Breast epithelium (tissue), 4 donors: Measurements from ENCODE around the gene FGL2. TPM values are rescaled to one million over a fixed set of nuclear protein-coding genes. Genes with fewer than 3 reads are reported as not detected.
"Not testable (repeated sequence)": the region's sequence is repeated elsewhere in the genome, so short reads cannot be mapped to it uniquely, and the experiment has no call there.

Experiments used
- DNase-seq, 2 donors: peaks; one replicate each; pipeline ENCODE4 v3.0.0-alpha.2; 2019; ENCODE audit warnings: low spot score in 2 of 2
- H3K27ac ChIP-seq, 2 donors: fragments of 200-600 bp; sonication (generic) in 1 of 2; one replicate each; pipeline ENCODE4 v1.5.1; 2016 to 2019; ENCODE audit warnings: mild to moderate bottlenecking in 1 of 2
- H3K27me3 ChIP-seq, 2 donors: fragments of 200-600 bp; sonication (generic) in 1 of 2; one replicate each; pipeline versions ENCODE4 v1.5.1 to v1.6.0; 2017 to 2019; ENCODE audit warnings: control low read depth in 1 of 2, mild to moderate bottlenecking in 1 of 2
- H3K36me3 ChIP-seq: fragments of 200-600 bp; one replicate; pipeline ENCODE4 v1.5.1; 2019
- H3K4me1 ChIP-seq, 2 donors: fragments of 200-600 bp; sonication (generic); one replicate each; pipeline ENCODE4 v1.5.1; 2016 to 2019; ENCODE audit warnings: control low read depth in 1 of 2
- H3K4me3 ChIP-seq, 3 donors: fragments of 200-600 bp; sonication (generic); 1 replicate in 2 of 3; 2 replicates in 1 of 3; pipeline ENCODE4 v1.5.1; 2016 to 2019; ENCODE audit warnings: mild to moderate bottlenecking in 3 of 3, moderate library complexity in 2 of 3
- H3K9me3 ChIP-seq, 2 donors: fragments of 200-600 bp; sonication (generic) in 1 of 2; one replicate each; pipeline ENCODE4 v1.5.1; 2016 to 2019; ENCODE audit warnings: control low read depth in 1 of 2
- CTCF ChIP-seq, 3 donors: fragments of 450-650 bp; IDR thresholded peaks; one replicate each; pipeline ENCODE4 v1.5.1; 2016 to 2017; ENCODE audit warnings: antibody characterized with exemption in 3 of 3, mild to moderate bottlenecking in 3 of 3, moderate library complexity in 3 of 3
- POLR2A ChIP-seq: fragments of 450-650 bp; IDR thresholded peaks from one replicate; pipeline ENCODE4 v1.6.1; 2016; ENCODE audit warnings: antibody characterized with exemption, mild to moderate bottlenecking, moderate library complexity
- POLR2AphosphoS5 ChIP-seq, 3 donors: sonication (generic); formaldehyde crosslinking; IDR thresholded peaks; one replicate each; pipeline ENCODE4 v1.6.1; 2017; ENCODE audit warnings: antibody characterized with exemption in 3 of 3
- intact Hi-C: fragments of 100-400 bp; cut with DNase I; formaldehyde crosslinking; loops from one replicate; pipeline ENCODE4 v1.15.1; 2023; ENCODE audit warnings: low total_unique reads
- total RNA-seq, 3 donors: library from RNA; depleted of rRNA; stranded (reverse); fragments of >200 nt; gene quantifications; one replicate each; pipeline ENCODE4 v1.1.0, GENCODE V29; 2016

Gene FGL2
- total RNA-seq, 3 donors from 2014 or later: 17.4 to 62.1 (median 23.3) TPM

- no peaks in the 10 kb centered on the region for H3K27me3 ChIP-seq
- H3K4me1 ChIP-seq: no peaks in the 10 kb centered on the region
- no peak for DNase-seq
- H3K36me3 ChIP-seq: no peaks in the 10 kb centered on the region
- intact Hi-C loops: no loop called here
- no peak overlapping the region for H3K4me3 ChIP-seq
- no peak for TF ChIP-seq POLR2AphosphoS5 (IDR thresholded peaks at IDR 0.05)
- H3K27ac ChIP-seq: no peak overlapping the region
- no peaks in the 10 kb centered on the region for H3K9me3 ChIP-seq
These were observed 39.1 kb upstream of the FGL2 start for GRCh38 chr7:77238703-77239136.

- H3K36me3 ChIP-seq: no peaks in the 10 kb centered on the region
- intact Hi-C loops: no loop called here
These were observed 35.7 kb upstream of the FGL2 start for GRCh38 chr7:77235276-77235675.

GRCh38 chr7:77232467-77232866, 32.8 kb upstream of the FGL2 start:
- Histone ChIP-seq H3K27ac (no peak overlapping the region), H3K27me3 (no peaks in the 10 kb centered on the region), H3K36me3 (no peaks in the 10 kb centered on the region), H3K4me1 (no peaks in the 10 kb centered on the region), H3K4me3 (no peak overlapping the region), H3K9me3 (peaks cover 0 to 11% of the 10 kb centered on the region in 2 donors)
- no peak for TF ChIP-seq POLR2AphosphoS5 (IDR thresholded peaks at IDR 0.05)
- no peak for TF ChIP-seq CTCF (IDR thresholded peaks at IDR 0.05)
- TF ChIP-seq POLR2A: no peak
- no peak for DNase-seq
- intact Hi-C loops: no loop called here

More at GRCh38 chr7:77235276-77235675, 35.7 kb upstream of the FGL2 start:
- no peak overlapping the region for H3K4me3 ChIP-seq
- no peak for DNase-seq
- no peaks in the 10 kb centered on the region for H3K4me1 ChIP-seq
- no peak for TF ChIP-seq POLR2A
- TF ChIP-seq POLR2AphosphoS5 (IDR thresholded peaks at IDR 0.05): no peak
- TF ChIP-seq CTCF (IDR thresholded peaks at IDR 0.05): no peak
- no peaks in the 10 kb centered on the region for H3K27me3 ChIP-seq
- H3K9me3 ChIP-seq: peaks cover 0 to 6% of the 10 kb centered on the region in 2 donors
- no peak overlapping the region for H3K27ac ChIP-seq

- H3K27ac ChIP-seq, DNase-seq: not testable (repeated sequence)
- intact Hi-C loops: loop anchor here (5.0 kb wide), 1 partner anchor 76 kb away; no protein-coding TSS in a partner anchor
These were observed 29.2 kb upstream of the FGL2 start for GRCh38 chr7:77228795-77229194.

GRCh38 chr7:77226357-77226839, 26.8 kb upstream of the FGL2 start:
- no peak for TF ChIP-seq CTCF (IDR thresholded peaks at IDR 0.05)
- no peak for TF ChIP-seq POLR2AphosphoS5 (IDR thresholded peaks at IDR 0.05)
- TF ChIP-seq POLR2A: no peak
- Histone ChIP-seq H3K4me3 (no peak overlapping the region), H3K27ac (peak overlapping the region in 1 of 2 donors; percentile 61), H3K27me3 (no peaks in the 10 kb centered on the region), H3K9me3 (peaks cover 0 to 11% of the 10 kb centered on the region in 2 donors), H3K4me1 (no peaks in the 10 kb centered on the region), H3K36me3 (no peaks in the 10 kb centered on the region)
- DNase-seq: no peak
- intact Hi-C loops: loop anchor here (5.0 kb wide), 1 partner anchor 74 kb away; no protein-coding TSS in a partner anchor

More at GRCh38 chr7:77228795-77229194, 29.2 kb upstream of the FGL2 start:
- H3K36me3 ChIP-seq, H3K4me1 ChIP-seq, H3K4me3 ChIP-seq, H3K27me3 ChIP-seq: not testable (repeated sequence)
- peaks cover 0 to 11% of the 10 kb centered on the region in 2 donors for H3K9me3 ChIP-seq

- intact Hi-C loops: no loop called here
- Histone ChIP-seq H3K9me3 (no peaks in the 10 kb centered on the region), H3K4me1 (no peaks in the 10 kb centered on the region), H3K36me3 (no peaks in the 10 kb centered on the region), H3K4me3 (no peak overlapping the region), H3K27me3 (no peaks in the 10 kb centered on the region), H3K27ac (no peak overlapping the region)
- TF ChIP-seq POLR2A (no peak), CTCF (IDR thresholded peaks at IDR 0.05) (no peak), POLR2AphosphoS5 (IDR thresholded peaks at IDR 0.05) (no peak)
- no peak for DNase-seq
These were observed 23.6 kb upstream of the FGL2 start for GRCh38 chr7:77223261-77223660.
